K562 (cell line): ENCODE data around the gene TRIM45. TPM values are rescaled to one million over a fixed set of nuclear protein-coding genes. Genes with fewer than 3 reads are reported as not detected.

Source experiments
- ATAC-seq: fragments of 200-7000 bp; cut with Tn5 transposase; 3 replicates; pipeline ENCODE4 v1.9.1; 2020; ENCODE audit warnings: moderate library complexity
- BruUV-seq: library from RNA; stranded (reverse); fragments of 400-500 nt; replicated peaks from 2 replicates; lab custom pipeline; 2021; lab: Mats Ljungman, UMichigan
- CTCF ChIA-PET: fragments of 300-600 bp; formaldehyde crosslinking; extraction: SDS; loops from one replicate; lab custom pipeline; 2021; ENCODE audit warnings: low intra/inter-chr PET ratio; lab: Yijun Ruan, JAX
- POLR2A ChIA-PET: fragments of 300-600, 350-650 bp; sonication (Branson Sonifier 250); formaldehyde crosslinking; extraction: SDS; loops from one replicate; lab custom pipeline; 2021; ENCODE audit warnings: antibody characterized with exemption, inconsistent platforms; lab: Yijun Ruan, JAX
- DNase-seq, 4 experiments: peaks; one replicate each; pipeline versions ENCODE4 v3.0.0 to v3.0.0-alpha.2; 2011 to 2018; ENCODE audit warnings: low spot score in 3 of 4, mixed read lengths in 3 of 4; ENCODE audit errors: extremely low read depth in 1 of 4
- FAIRE-seq: peaks from 2 replicates; lab custom pipeline; 2011; peaks lifted over from hg19 to GRCh38; lab: Jason Lieb, UNC
- H2AFZ ChIP-seq: 2 replicates; pipeline ENCODE4 v1.6.0; 2011; ENCODE audit warnings: low read depth, low read length, control low read depth, inconsistent platforms
- H3K27ac ChIP-seq: fragments of 200-600 bp; 3 replicates; pipeline ENCODE4 v1.8.0; 2011; ENCODE audit warnings: low read depth, mild to moderate bottlenecking, control low read depth, inconsistent platforms, low read length, moderate library complexity, mixed read lengths; ENCODE audit errors: extremely low read depth
- H3K27me3 ChIP-seq, 2 experiments: fragments of 300-600 bp in 1 of 2; 2 replicates in 1 of 2; 3 replicates in 1 of 2; pipeline versions ENCODE4 v1.6.0 to v1.8.0; 2011; ENCODE audit warnings: inconsistent platforms in 2 of 2, low read length in 2 of 2, mild to moderate bottlenecking in 1 of 2, mixed read lengths in 1 of 2, moderate library complexity in 1 of 2; ENCODE audit not compliant: control insufficient read depth in 2 of 2, insufficient read depth in 2 of 2
- H3K36me3 ChIP-seq: fragments of 300-600 bp; 3 replicates; pipeline ENCODE4 v1.8.0; 2011; ENCODE audit warnings: mild to moderate bottlenecking, low read length, inconsistent platforms; ENCODE audit not compliant: control insufficient read depth, insufficient read depth
- H3K4me1 ChIP-seq, 2 experiments: fragments of 200-600 bp in 1 of 2; replicated peaks in 1 of 2; 2 replicates in 1 of 2; 3 replicates in 1 of 2; pipeline versions ENCODE4 v1.5.1 to v1.8.0; 2011; ENCODE audit warnings: inconsistent platforms in 2 of 2, low read length in 2 of 2, mild to moderate bottlenecking in 1 of 2, mixed read lengths in 1 of 2, moderate library complexity in 1 of 2; ENCODE audit not compliant: control insufficient read depth in 2 of 2, insufficient read depth in 2 of 2
- H3K4me2 ChIP-seq: 2 replicates; pipeline ENCODE4 v1.6.1; 2011; ENCODE audit warnings: low read length, control low read depth, inconsistent platforms, mixed read lengths; ENCODE audit not compliant: insufficient read depth
- H3K4me3 ChIP-seq: fragments of 200-600 bp; sonication (generic), shearing (Covaris generic); 2 replicates; pipeline ENCODE4 v1.5.1; 2016; ENCODE audit warnings: control low read depth, inconsistent platforms
- H3K79me2 ChIP-seq: fragments of 200-600 bp; 3 replicates; pipeline ENCODE4 v1.8.0; 2011; ENCODE audit warnings: low read length, inconsistent platforms; ENCODE audit not compliant: control insufficient read depth, insufficient read depth
- H3K9ac ChIP-seq, 2 experiments: 2 replicates each; pipeline versions ENCODE4 v1.6.0 to v1.6.1; 2011; ENCODE audit warnings: low read depth in 2 of 2, low read length in 2 of 2, control low read depth in 1 of 2, inconsistent platforms in 1 of 2, mild to moderate bottlenecking in 1 of 2, mixed read lengths in 1 of 2; ENCODE audit not compliant: insufficient read depth in 1 of 2
- H3K9me1 ChIP-seq: one replicate; pipeline ENCODE4 v1.6.0; 2011; ENCODE audit warnings: inconsistent platforms, mild to moderate bottlenecking, low read length, moderate library complexity; ENCODE audit not compliant: control insufficient read depth, insufficient read depth
- H3K9me3 ChIP-seq: replicated peaks from 2 replicates; pipeline ENCODE4 v1.5.1; 2011; ENCODE audit warnings: low read depth, low read length, inconsistent platforms; ENCODE audit not compliant: control insufficient read depth, insufficient read depth
- H4K20me1 ChIP-seq: replicated peaks from 2 replicates; pipeline ENCODE4 v1.6.1; 2011; ENCODE audit warnings: low read length, inconsistent platforms, mixed read lengths; ENCODE audit not compliant: control insufficient read depth, insufficient read depth
- C11orf30 ChIP-seq: fragments of 450-650 bp; IDR thresholded peaks from 2 replicates; pipeline ENCODE4 v1.6.1; 2016; ENCODE audit warnings: low read depth, mild to moderate bottlenecking
- FOXA1 ChIP-seq: fragments of 450-650 bp; IDR thresholded peaks from 2 replicates; pipeline ENCODE4 v1.6.1; 2016; ENCODE audit warnings: mild to moderate bottlenecking, borderline replicate concordance
- GATAD2B ChIP-seq: fragments of 450-650 bp; IDR thresholded peaks from 2 replicates; pipeline ENCODE4 v1.6.1; 2017; ENCODE audit warnings: mild to moderate bottlenecking, borderline replicate concordance
- MAFG ChIP-seq: fragments of 450-650 bp; conservative IDR thresholded peaks from 2 replicates; pipeline ENCODE4 v1.6.1; 2016; ENCODE audit warnings: missing genetic modification characterization, missing compliant biosample characterization
- POLR2AphosphoS2 ChIP-seq: IDR thresholded peaks from 2 replicates; pipeline ENCODE4 v1.6.1; 2012; ENCODE audit warnings: low read length, improper control_type of control experiment
- RFX1 ChIP-seq: fragments of 450-650 bp; IDR thresholded peaks from 2 replicates; pipeline ENCODE4 v1.6.1; 2016; ENCODE audit warnings: mild to moderate bottlenecking, moderate library complexity
- RFX5 ChIP-seq: IDR thresholded peaks from 2 replicates; pipeline ENCODE4 v1.6.1; 2011; ENCODE audit warnings: low read depth, mild to moderate bottlenecking, improper control_type of control experiment, low read length
- SIX5 ChIP-seq, 2 experiments: IDR thresholded peaks; 2 replicates each; pipeline ENCODE4 v1.6.1; 2011; ENCODE audit warnings: low read length in 2 of 2, borderline replicate concordance in 1 of 2, low read depth in 1 of 2, mild to moderate bottlenecking in 1 of 2, moderate library complexity in 1 of 2; ENCODE audit not compliant: insufficient read depth in 1 of 2
- TRIM24 ChIP-seq, 2 experiments: fragments of 450-650 bp; IDR thresholded peaks; 2 replicates each; pipeline ENCODE4 v1.6.1; 2016
- ZKSCAN8 ChIP-seq: fragments of 200-800 bp; sonication (Bioruptor generic); IDR thresholded peaks from 2 replicates; pipeline ENCODE4 v1.6.1; 2016; ENCODE audit warnings: missing genetic modification characterization, missing compliant biosample characterization
- ZNF212 ChIP-seq: fragments of 450-650 bp; formaldehyde crosslinking; IDR thresholded peaks from 2 replicates; pipeline ENCODE4 v1.4.0; 2020; ENCODE audit warnings: mild to moderate bottlenecking
- ZZZ3 ChIP-seq: fragments of 450-650 bp; IDR thresholded peaks from 2 replicates; pipeline ENCODE4 v1.6.1; 2016; ENCODE audit warnings: antibody characterized with exemption, mild to moderate bottlenecking, moderate library complexity
- WGBS: fragments of 100-300 bp; shearing (Covaris generic); methylation state at CpG from one replicate; pipeline ENCODE4 v1.1.6; 2016; ENCODE audit warnings: low coverage, mixed read lengths; ENCODE audit not compliant: insufficient coverage; ENCODE audit errors: missing lambda C conversion rate; 5-methylcytosine and 5-hydroxymethylcytosine counted together
- in situ Hi-C: fragments of 300-500 bp; cut with MboI; formaldehyde crosslinking; loops from 4 replicates; pipeline ENCODE4 v1.15.0; 2018; ENCODE audit warnings: inconsistent platforms, mixed read lengths
- intact Hi-C: fragments of 100-400 bp; cut with micrococcal nuclease; formaldehyde crosslinking; loops from 2 replicates; pipeline ENCODE4 v1.14.2; 2022
- polyA plus RNA-seq, 8 experiments: library from polyadenylated mRNA; depleted of rRNA in 4 of 8; stranded (reverse) in 5 of 8; unstranded in 3 of 8; fragments of >200 nt; fragmentation: Nextera tagmentation in 2 of 8; fragmentation: Illumina TruSeq in 1 of 8; extraction: Ambion mirVana in 2 of 8; extraction: Trizol in 1 of 8; gene quantifications; 2 replicates each; pipeline versions ENCODE4 v1.2.1 to v1.2.3, GENCODE V29; 2011 to 2014; ENCODE audit warnings: inconsistent platforms in 1 of 8, missing spikeins in 1 of 8
- total RNA-seq, 7 experiments: library from RNA; depleted of rRNA in 6 of 7; stranded (reverse); fragments of >200 nt in 6 of 7; fragmentation: Illumina TruSeq in 2 of 7; extraction: Trizol in 2 of 7; gene quantifications; 2 replicates each; pipeline versions ENCODE4 v1.2.1 to v1.2.3, GENCODE V29; 2011 to 2021; ENCODE audit warnings: low replicate concordance in 1 of 7
- TF ChIP-seq, protein P1 (sequence below): sonication (generic); formaldehyde crosslinking; IDR thresholded peaks from 2 replicates; pipeline ENCODE4 v1.8.1; 2022; ENCODE audit warnings: missing genetic modification reagents

Gene TRIM45
- total and polyA plus RNA-seq, 9 of the 15 experiments (the other 6 are each of a cell fraction or from before 2014, with no cell fraction given) = 1.9 to 6.2 (median 3.6) TPM

DNA sequence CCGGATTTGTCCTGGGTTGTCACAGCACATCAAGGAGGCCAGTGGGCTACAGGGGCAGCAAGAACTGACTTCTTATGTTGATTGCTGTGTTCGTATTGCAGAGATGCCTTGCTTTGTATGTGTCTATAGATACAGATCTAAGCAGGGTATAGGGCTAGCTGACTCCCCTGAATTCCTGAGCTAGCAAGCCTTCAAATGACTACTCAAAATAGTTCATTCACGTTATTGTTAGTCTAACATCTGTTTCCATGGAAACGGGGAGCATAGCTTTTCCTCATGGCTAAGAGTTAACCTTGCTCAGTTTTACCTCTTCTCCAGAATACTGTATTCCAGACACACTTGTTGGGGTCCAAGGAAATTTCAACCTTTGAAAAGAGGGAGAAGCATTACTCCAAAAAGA, 24.1 kb downstream of the TRIM45 start:
- POLR2A ChIA-PET = interaction anchor here (1.2 to 2.2 kb wide), 2 partner anchors 13 to 16 kb away, joined by 3 to 12 read pairs; no protein-coding TSS in a partner anchor
- in situ Hi-C loops (no loop called here), intact Hi-C loops (no loop called here)
- Histone ChIP-seq H3K9me3 (no peaks in the 10 kb centered on the region), H2AFZ (no peak overlapping the region), H4K20me1 (no peaks in the 10 kb centered on the region), H3K9me1 (no peaks in the 10 kb centered on the region), H3K79me2 (no peaks in the 10 kb centered on the region), H3K4me1 (peaks cover 4 to 17% of the 10 kb centered on the region in 2 experiments; a peak in 4 of 5 replicates), H3K27me3 (no peaks in the 10 kb centered on the region)
- BruUV-seq = no TSS peak
- DNase-seq = no peak
- TF ChIP-seq MAFG (tag) (no peak), ZKSCAN8 (CRISPR knock-in tag) (no peak), C11orf30 (no peak), TRIM24 (IDR thresholded peaks at IDR 0.05) (no peak), RFX1 (peak; percentile 82)
- TF ChIP-seq, all 486 proteins: peak for 1
- FAIRE-seq = no peak
- H3K9ac ChIP-seq = no peak overlapping the region
- H3K27ac ChIP-seq = no peak overlapping the region
- peaks cover 95% of the 10 kb centered on the region for H3K36me3 ChIP-seq
- no peak overlapping the region for H3K4me2 ChIP-seq
- CTCF ChIA-PET = no interaction called here
- H3K4me3 ChIP-seq = no peak overlapping the region
- no peak for ATAC-seq
- WGBS = 72% methylated on average over 4 of the region's 4 CpGs

DNA sequence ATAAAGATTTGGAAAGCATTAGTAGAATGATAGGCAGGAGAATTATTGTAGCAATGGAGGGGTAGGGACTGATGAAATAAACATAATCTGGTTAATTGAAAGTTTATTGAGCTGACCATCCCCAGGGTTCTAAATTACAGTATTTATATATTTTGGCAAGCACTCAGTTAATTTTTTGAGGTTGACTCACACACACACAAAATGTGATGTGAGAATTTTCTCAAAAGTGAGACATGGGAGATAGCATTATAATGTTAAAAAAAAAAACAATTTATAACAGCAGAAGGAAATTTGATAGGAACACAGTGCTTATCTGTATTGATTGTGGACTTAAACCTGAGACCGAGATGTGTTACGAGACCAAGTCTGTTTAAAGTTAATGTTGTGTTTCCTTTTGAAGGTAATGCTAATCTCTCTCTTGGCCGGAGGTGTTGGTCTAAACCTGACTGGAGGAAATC, 24.6 kb downstream of the TRIM45 start:
- ChIA-PET CTCF (no interaction called here), POLR2A (interaction anchor here (0.7 to 2.2 kb wide), 2 partner anchors 13 to 48 kb away, joined by 3 to 12 read pairs; no protein-coding TSS in a partner anchor)
- FAIRE-seq (no peak), DNase-seq (no peak), ATAC-seq (no peak)
- BruUV-seq = no TSS peak
- H3K4me2 ChIP-seq = no peak overlapping the region
- no peaks in the 10 kb centered on the region for H3K9me3 ChIP-seq
- no peaks in the 10 kb centered on the region for H3K27me3 ChIP-seq
- TF ChIP-seq, protein P1, sequence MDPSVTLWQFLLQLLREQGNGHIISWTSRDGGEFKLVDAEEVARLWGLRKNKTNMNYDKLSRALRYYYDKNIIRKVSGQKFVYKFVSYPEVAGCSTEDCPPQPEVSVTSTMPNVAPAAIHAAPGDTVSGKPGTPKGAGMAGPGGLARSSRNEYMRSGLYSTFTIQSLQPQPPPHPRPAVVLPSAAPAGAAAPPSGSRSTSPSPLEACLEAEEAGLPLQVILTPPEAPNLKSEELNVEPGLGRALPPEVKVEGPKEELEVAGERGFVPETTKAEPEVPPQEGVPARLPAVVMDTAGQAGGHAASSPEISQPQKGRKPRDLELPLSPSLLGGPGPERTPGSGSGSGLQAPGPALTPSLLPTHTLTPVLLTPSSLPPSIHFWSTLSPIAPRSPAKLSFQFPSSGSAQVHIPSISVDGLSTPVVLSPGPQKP (CRISPR knock-in tag) = no peak
- TF ChIP-seq ZNF212 (CRISPR knock-in tag) (no peak), POLR2AphosphoS2 (no peak), ZZZ3 (no peak), SIX5 (IDR thresholded peaks at IDR 0.05; ENCODE audit: borderline replicate concordance in 1 of 2, insufficient read depth in 1 of 2, low read depth in 1 of 2, low read length in 2 of 2) (no peak), FOXA1 (no peak), RFX5 (no peak), GATAD2B (no peak)
- H2AFZ ChIP-seq = no peak overlapping the region
- in situ Hi-C loops = no loop called here
- peaks cover 4 to 21% of the 10 kb centered on the region in 2 experiments; a peak in 4 of 5 replicates for H3K4me1 ChIP-seq
- intact Hi-C loops = no loop called here
- peaks cover 96% of the 10 kb centered on the region for H3K36me3 ChIP-seq
- no peak overlapping the region for H3K4me3 ChIP-seq
- no peaks in the 10 kb centered on the region for H4K20me1 ChIP-seq
- 93% methylated on average over 3 of the region's 3 CpGs for WGBS
- no peaks in the 10 kb centered on the region for H3K9me1 ChIP-seq
- H3K27ac ChIP-seq = no peak overlapping the region
- H3K79me2 ChIP-seq = no peaks in the 10 kb centered on the region
- H3K9ac ChIP-seq = no peak overlapping the region
